NCI-H1694 treated with DMSO at 0.1 percent for 48 hours (cell line): Measurements from ENCODE around the gene PRDM12.
A peak's percentile ranks its signal among the peaks of the same experiment; 100 is the strongest.

Experiments
- DNase-seq: peaks from one replicate; lab custom pipeline; 2025; lab: John Stamatoyannopoulos, UW

Gene PRDM12

GRCh38 chr9:130692321-130692720 is 27.9 kb downstream of the PRDM12 start:
- DNase-seq = no peak

GRCh38 chr9:130693101-130693425 is 28.7 kb downstream of the PRDM12 start:
- DNase-seq = no peak

GRCh38 chr9:130693426-130694191 is 29.2 kb downstream of the PRDM12 start, which contains the start of gene EXOSC2:
TSS of gene EXOSC2 (plus strand) at chr9:130693780. CDS start at chr9:130693792, 12 bp downstream.
- DNase-seq = peak; percentile 91

GRCh38 chr9:130694205-130694604 is 29.8 kb downstream of the PRDM12 start:
- no peak for DNase-seq

- DNase-seq = no peak
Observed at GRCh38 chr9:130696139-130696650, 31.8 kb downstream of the PRDM12 start.

- DNase-seq = no peak
Observed at GRCh38 chr9:130696996-130697395, 32.6 kb downstream of the PRDM12 start.

GRCh38 chr9:130698514-130698913 is 34.1 kb downstream of the PRDM12 start:
- no peak for DNase-seq

GRCh38 chr9:130699047-130699446 is 34.7 kb downstream of the PRDM12 start:
- DNase-seq = no peak

GRCh38 chr9:130701059-130702022 is 36.9 kb downstream of the PRDM12 start:
- DNase-seq = peak; percentile 44

GRCh38 chr9:130703501-130703900 is 39.1 kb downstream of the PRDM12 start:
- no peak for DNase-seq

GRCh38 chr9:130707225-130707976 is 43.0 kb downstream of the PRDM12 start:
- peak; percentile 42 for DNase-seq

GRCh38 chr9:130710822-130711352 is 46.5 kb downstream of the PRDM12 start:
- DNase-seq = no peak

GRCh38 chr9:130711469-130711868 is 47.1 kb downstream of the PRDM12 start:
- DNase-seq = no peak

- peak; percentile 89 for DNase-seq
Observed at GRCh38 chr9:130712564-130713285, 48.3 kb downstream of the PRDM12 start.

- DNase-seq = no peak
Observed at GRCh38 chr9:130713286-130713960, 49.0 kb downstream of the PRDM12 start.

- no peak for DNase-seq
Observed at GRCh38 chr9:130714586-130715110, 50.3 kb downstream of the PRDM12 start.

GRCh38 chr9:130715270-130715669 is 50.9 kb downstream of the PRDM12 start:
- no peak for DNase-seq

- no peak for DNase-seq
Observed at GRCh38 chr9:130718562-130718961, 54.2 kb downstream of the PRDM12 start.

GRCh38 chr9:130720762-130721161 is 56.4 kb downstream of the PRDM12 start:
- DNase-seq = no peak

- no peak for DNase-seq
Observed at GRCh38 chr9:130728721-130729120, 64.3 kb downstream of the PRDM12 start.
